Measurements from ENCODE around the gene TOR1AIP2. TPM values are rescaled to one million over a fixed set of nuclear protein-coding genes. Genes with fewer than 3 reads are reported as not detected.

The TOR1AIP2 gene
- total RNA-seq, 2 donors from 2014 or later = 66.8 to 76.9 TPM

GRCh38 chr1:179815641-179816040, 62.0 kb downstream of the TOR1AIP2 start:
- H3K27ac ChIP-seq = no peak overlapping the region
- no peak for DNase-seq

GRCh38 chr1:179814546-179814838, 63.1 kb downstream of the TOR1AIP2 start:
- H3K9ac ChIP-seq (ENCODE audit: low read depth in 2 of 2, low read length in 2 of 2) = peak overlapping the region; percentile 22 to 61
- intact Hi-C loops (cut with DNase I) = no loop called here
- no peak for DNase-seq
- H3K4me1 ChIP-seq = no peaks in the 10 kb centered on the region
- H3K9me3 ChIP-seq = no peaks in the 10 kb centered on the region
- H3K27ac ChIP-seq = no peak overlapping the region
- H3K36me3 ChIP-seq = no peaks in the 10 kb centered on the region
- H3K27me3 ChIP-seq = no peaks in the 10 kb centered on the region
- no peak for TF ChIP-seq CTCF (IDR thresholded peaks at IDR 0.05)
- peak overlapping the region; percentile 12 for H3K4me3 ChIP-seq

More at GRCh38 chr1:179815641-179816040, 62.0 kb downstream of the TOR1AIP2 start:
- intact Hi-C loops (cut with DNase I) = no loop called here
- no peaks in the 10 kb centered on the region for H3K27me3 ChIP-seq
- H3K9me3 ChIP-seq = no peaks in the 10 kb centered on the region
- H3K4me1 ChIP-seq = no peaks in the 10 kb centered on the region
- no peak for TF ChIP-seq CTCF (IDR thresholded peaks at IDR 0.05)
- peak overlapping the region; percentile 12 for H3K4me3 ChIP-seq
- peak overlapping the region in 1 of 2 donors; percentile 22 for H3K9ac ChIP-seq (ENCODE audit: low read depth in 2 of 2, low read length in 2 of 2)
- H3K36me3 ChIP-seq = no peaks in the 10 kb centered on the region

- no peak for DNase-seq
- TF ChIP-seq CTCF (IDR thresholded peaks at IDR 0.05) = no peak
- no peak overlapping the region for H3K27ac ChIP-seq
- H3K4me1 ChIP-seq = no peaks in the 10 kb centered on the region
- no peaks in the 10 kb centered on the region for H3K27me3 ChIP-seq
- H3K9ac ChIP-seq (ENCODE audit: low read depth in 2 of 2, low read length in 2 of 2) = peak overlapping the region; percentile 22 to 61
- H3K36me3 ChIP-seq = no peaks in the 10 kb centered on the region
- intact Hi-C loops (cut with DNase I) = no loop called here
- H3K9me3 ChIP-seq = no peaks in the 10 kb centered on the region
- peak overlapping the region; percentile 12 for H3K4me3 ChIP-seq
Measured at GRCh38 chr1:179813626-179814545, 63.7 kb downstream of the TOR1AIP2 start.

DNA sequence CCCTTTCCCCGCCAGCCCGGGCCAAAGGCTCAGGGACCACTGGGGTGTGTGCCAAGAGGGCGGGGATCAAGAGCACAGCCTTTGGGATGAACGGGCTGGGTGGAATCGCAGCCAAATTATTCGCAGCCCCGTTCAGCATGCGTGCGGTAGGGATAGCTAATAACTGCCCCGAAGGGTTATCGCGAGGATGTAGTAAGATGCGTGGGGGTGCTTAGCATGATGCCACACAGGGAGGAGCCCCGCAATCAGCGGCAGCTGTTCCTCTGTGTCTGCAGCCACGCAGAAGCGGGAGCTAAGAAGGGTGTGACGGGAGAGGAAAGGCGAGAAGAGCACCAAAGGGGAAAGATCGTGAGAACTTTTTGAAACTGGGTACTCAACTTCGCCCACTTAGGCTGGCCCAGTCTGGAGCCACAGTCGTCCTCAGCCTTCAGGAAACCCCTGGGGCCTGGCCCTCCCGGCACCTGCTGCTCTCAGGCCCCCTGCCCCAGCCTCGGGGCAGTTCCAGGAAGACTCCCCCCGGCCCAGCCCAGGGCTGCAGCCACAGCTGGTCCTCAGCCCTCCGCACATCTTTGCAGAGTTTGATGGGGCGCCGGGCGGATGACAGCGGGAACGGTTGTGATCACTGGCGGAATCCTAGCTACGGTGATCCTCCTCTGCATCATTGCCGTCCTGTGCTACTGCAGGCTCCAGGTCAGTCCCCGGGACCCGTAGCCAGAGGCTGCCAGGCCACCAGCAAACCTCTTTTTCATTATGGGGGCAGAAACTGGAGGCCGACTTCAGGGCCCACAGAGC, 64.9 kb downstream of the TOR1AIP2 start:
- intact Hi-C loops (cut with DNase I) = no loop called here
- Histone ChIP-seq H3K36me3 (no peaks in the 10 kb centered on the region), H3K9ac (ENCODE audit: low read depth in 2 of 2, low read length in 2 of 2) (no peak overlapping the region), H3K27ac (no peak overlapping the region), H3K9me3 (no peaks in the 10 kb centered on the region), H3K4me1 (no peaks in the 10 kb centered on the region), H3K4me3 (no peak overlapping the region), H3K27me3 (no peaks in the 10 kb centered on the region)
- DNase-seq = no peak
- no peak for TF ChIP-seq CTCF (IDR thresholded peaks at IDR 0.05)

DNA sequence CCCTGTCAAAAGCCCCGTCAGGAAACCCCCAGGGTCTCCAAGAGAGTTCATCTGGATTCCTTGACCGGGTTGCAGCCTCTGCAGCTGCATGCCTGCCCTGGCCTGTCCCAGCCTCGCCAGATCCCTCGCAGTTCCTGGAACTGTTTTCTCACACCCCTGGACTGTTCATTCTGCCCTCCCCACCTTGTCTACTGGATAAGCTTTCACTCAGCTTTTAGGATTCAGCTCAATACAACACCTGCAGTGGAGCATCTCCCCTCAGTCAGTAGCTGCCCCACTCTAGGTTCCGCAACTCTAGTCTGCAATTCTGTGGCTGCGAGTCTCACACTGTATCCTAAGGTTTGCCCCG, 67.3 kb downstream of the TOR1AIP2 start:
- Histone ChIP-seq H3K27ac (no peak overlapping the region), H3K27me3 (no peaks in the 10 kb centered on the region), H3K36me3 (no peaks in the 10 kb centered on the region), H3K9ac (ENCODE audit: low read depth in 2 of 2, low read length in 2 of 2) (no peak overlapping the region), H3K9me3 (no peaks in the 10 kb centered on the region), H3K4me3 (no peak overlapping the region), H3K4me1 (no peaks in the 10 kb centered on the region)
- intact Hi-C loops (cut with DNase I) = no loop called here
- no peak for DNase-seq
- no peak for TF ChIP-seq CTCF (IDR thresholded peaks at IDR 0.05)

Measured in colonic mucosa (tissue), 4 donors.